HT1080 (cell line): ENCODE measurements around the gene HLX. TPM values are rescaled to one million over a fixed set of nuclear protein-coding genes. Genes with fewer than 3 reads are reported as not detected.

Experiments
- DNase-seq: peaks from one replicate; pipeline ENCODE4 v3.0.0-alpha.2; 2015; ENCODE audit warnings: low read depth
- total RNA-seq: library from RNA; depleted of rRNA; stranded (reverse); fragments of >200 nt; shearing (Covaris generic); gene quantifications from 2 replicates; pipeline ENCODE4 v1.2.3, GENCODE V29; 2014; rRNA removed

The HLX gene
- total RNA-seq, 1 experiment from 2014 or later = 2.9 TPM

DNA sequence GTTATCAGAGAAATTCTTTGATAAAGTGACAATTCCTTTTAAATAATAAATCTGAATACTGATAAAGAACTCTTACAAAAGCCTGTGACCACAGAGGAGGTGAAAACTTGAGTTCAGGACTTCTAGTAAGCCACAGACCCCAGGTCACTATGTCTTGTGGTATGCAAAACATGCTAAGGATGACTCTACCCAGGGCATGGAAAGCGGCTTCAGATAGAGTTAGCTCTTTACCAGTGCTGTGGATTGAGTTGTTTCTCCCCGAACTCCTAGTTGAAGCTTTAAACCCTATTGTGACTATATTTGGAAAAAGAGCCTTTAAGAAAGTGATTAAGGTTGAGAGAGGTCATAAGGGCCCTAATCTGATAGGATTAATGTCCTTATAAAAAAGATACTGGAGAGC, 42.3 kb downstream of the HLX start:
- DNase-seq = no peak

DNA sequence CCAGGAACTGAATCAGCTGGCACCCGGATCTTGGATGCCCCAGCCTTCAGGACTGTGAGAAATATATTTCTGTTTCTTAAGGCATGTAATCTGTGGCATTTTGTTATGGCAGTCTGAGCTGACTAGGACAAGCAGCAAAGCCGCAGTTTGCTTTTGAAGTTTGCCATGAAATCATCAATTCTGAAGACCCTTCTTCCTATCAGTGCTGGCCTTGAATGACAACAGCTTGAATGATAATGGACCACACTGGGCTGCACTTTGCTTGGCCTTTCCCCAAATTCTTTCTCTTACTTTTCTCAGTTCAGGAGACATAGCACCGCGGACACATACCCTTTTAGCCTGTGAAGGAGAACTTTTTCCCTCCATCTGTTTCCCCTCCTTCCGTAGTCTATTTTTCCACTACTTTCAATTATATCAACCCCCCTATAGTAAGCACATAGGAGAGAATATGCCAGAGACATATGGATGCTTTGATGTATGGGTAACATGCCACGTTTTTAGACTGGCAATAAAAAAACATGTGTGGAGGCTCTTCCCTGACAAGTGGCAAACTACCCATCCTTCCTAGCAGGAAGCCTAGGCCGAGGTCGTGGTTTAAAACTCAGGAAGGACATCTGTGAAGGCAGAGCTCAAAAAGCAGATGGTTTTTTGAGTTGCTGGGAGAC, 42.9 kb downstream of the HLX start:
- no peak for DNase-seq

DNA sequence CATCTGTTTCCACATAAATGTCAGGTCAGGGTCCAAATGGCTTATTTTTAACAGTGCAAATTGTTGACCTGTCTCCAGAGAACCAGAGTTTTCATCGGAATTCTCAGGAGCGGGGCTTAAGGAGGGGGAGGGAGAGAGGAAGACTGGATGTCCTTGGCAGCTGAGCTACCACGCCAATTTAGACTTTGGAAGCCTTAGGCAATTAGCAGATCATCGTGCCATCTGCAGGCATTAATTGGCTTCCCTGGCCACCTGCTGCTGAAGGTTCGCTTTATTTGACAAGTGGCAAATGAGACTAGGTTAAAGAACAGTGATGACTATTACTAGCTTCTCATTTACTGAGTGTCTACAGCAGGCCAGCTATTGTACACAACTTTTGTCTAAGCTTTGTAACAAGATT, 43.7 kb downstream of the HLX start:
- DNase-seq = no peak

GRCh38 chr1:220924331-220924970, 45.2 kb downstream of the HLX start:
- DNase-seq = no peak

GRCh38 chr1:220925707-220926106, 46.5 kb downstream of the HLX start:
- DNase-seq = no peak

- DNase-seq = no peak
Measured at GRCh38 chr1:220926146-220926545, 46.9 kb downstream of the HLX start.

GRCh38 chr1:220927442-220927841, 48.2 kb downstream of the HLX start:
- no peak for DNase-seq

GRCh38 chr1:220928320-220928719, 49.1 kb downstream of the HLX start:
- DNase-seq = no peak

DNA sequence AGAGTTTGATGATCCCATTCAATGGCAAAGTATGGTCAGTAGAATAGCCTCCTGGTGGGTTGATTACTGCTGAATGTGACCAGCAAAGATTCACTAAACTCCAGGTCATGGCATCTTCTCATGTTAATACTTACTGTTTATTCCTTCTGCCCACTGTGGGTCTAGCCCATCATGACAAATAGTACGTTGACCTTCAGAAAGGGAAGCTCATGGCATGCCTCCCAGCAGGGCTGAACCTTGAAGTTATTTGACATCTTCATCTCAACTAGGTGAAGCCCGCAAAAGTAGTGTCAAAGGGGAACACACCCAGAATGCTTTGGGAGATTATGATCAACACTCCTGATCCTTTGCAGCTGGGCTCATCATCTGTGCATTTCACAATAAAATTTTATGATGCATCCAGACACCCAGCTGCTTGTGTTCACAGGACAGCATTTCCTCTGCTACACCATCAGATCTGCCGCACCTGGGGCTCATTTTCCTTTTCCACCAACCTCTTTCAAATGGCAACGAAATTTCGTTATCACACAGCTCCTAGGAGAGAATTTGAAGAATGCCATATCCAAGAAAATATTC, 49.6 kb downstream of the HLX start:
- no peak for DNase-seq

- no peak for DNase-seq
Measured at GRCh38 chr1:220929304-220929703, 50.1 kb downstream of the HLX start.

Other genes starting within 250 kb of the HLX start
- gene C1orf115, start 189.1 kb upstream of the HLX start, total RNA-seq = 4.3 and 4.9 TPM in 2 replicates
- 1.5 and 2.7 TPM in 2 replicates for gene MTARC2, start 131.1 kb upstream of the HLX start, total RNA-seq
- gene MTARC1, start 92.5 kb upstream of the HLX start, total RNA-seq = 0.05 TPM in 1 of 2 replicates, not detected in the other